ENCODE measurements around the gene PHYHD1. TPM values are rescaled to one million over a fixed set of nuclear protein-coding genes. Genes with fewer than 3 reads are reported as not detected.
A peak's percentile ranks its signal among the peaks of the same experiment; 100 is the strongest.

The PHYHD1 gene
- total RNA-seq, 2 donors from 2014 or later: 36.4 to 50.9 TPM

DNA sequence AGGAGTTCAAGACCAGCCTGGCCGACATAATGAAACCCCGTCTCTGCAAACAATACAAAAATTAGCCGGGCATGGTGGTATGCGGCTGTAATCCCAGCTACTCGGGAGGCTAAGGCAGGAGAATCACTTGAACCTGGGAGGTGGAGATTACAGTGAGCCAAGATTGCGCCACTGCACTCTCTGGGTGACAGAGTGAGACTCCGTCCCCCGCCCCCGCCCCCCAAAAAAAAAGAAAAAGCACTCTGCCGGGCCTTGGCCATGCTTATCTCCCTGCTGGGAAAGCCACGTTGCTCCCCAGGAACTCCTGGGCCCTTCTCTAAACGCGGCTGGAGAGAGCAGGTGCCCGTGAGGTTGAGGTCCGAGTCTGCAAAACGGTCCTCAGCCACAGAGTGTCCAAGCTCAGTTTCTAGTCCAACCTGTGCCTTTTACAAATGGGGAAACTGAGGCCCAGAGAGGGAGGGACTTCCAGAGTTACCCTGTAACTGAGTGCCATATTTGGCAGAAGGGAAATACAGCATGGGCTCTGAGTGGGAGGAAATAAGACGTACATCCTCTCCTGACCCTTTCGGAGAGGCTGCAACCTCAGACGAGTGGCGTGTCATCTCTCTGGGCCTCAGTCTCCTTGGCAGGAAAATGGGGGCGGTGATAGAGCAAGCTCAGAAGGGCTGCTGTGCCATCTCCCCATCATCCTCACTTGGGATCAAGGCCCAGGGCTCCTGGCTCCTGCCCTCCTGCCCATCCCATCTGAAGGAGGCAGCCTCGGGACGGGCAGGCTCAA, 6.6 kb upstream of the PHYHD1 start:
- no peaks in the 10 kb centered on the region for H3K27me3 ChIP-seq (replicated peaks; ENCODE audit: insufficient read depth)
- TF ChIP-seq, protein P1, sequence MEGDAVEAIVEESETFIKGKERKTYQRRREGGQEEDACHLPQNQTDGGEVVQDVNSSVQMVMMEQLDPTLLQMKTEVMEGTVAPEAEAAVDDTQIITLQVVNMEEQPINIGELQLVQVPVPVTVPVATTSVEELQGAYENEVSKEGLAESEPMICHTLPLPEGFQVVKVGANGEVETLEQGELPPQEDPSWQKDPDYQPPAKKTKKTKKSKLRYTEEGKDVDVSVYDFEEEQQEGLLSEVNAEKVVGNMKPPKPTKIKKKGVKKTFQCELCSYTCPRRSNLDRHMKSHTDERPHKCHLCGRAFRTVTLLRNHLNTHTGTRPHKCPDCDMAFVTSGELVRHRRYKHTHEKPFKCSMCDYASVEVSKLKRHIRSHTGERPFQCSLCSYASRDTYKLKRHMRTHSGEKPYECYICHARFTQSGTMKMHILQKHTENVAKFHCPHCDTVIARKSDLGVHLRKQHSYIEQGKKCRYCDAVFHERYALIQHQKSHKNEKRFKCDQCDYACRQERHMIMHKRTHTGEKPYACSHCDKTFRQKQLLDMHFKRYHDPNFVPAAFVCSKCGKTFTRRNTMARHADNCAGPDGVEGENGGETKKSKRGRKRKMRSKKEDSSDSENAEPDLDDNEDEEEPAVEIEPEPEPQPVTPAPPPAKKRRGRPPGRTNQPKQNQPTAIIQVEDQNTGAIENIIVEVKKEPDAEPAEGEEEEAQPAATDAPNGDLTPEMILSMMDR (IDR thresholded peaks at IDR 0.05): no peak
- no peak for TF ChIP-seq POLR2AphosphoS5 (IDR thresholded peaks at IDR 0.05)
- TF ChIP-seq POLR2A (IDR thresholded peaks at IDR 0.05): no peak
- intact Hi-C loops (cut with DNase I): no loop called here
- peaks cover 38% of the 10 kb centered on the region for H3K4me1 ChIP-seq (replicated peaks)
- 79% methylated on average over 23 of the region's 23 CpGs for WGBS
- DNase-seq (ENCODE audit: low spot score): no peak
- no peak overlapping the region for H3K4me3 ChIP-seq
- H3K9me3 ChIP-seq: no peaks in the 10 kb centered on the region
- H3K27ac ChIP-seq: peak overlapping the region; percentile 69 to 70
- H3K36me3 ChIP-seq: peaks cover 0 to 8% of the 10 kb centered on the region in 2 donors

DNA sequence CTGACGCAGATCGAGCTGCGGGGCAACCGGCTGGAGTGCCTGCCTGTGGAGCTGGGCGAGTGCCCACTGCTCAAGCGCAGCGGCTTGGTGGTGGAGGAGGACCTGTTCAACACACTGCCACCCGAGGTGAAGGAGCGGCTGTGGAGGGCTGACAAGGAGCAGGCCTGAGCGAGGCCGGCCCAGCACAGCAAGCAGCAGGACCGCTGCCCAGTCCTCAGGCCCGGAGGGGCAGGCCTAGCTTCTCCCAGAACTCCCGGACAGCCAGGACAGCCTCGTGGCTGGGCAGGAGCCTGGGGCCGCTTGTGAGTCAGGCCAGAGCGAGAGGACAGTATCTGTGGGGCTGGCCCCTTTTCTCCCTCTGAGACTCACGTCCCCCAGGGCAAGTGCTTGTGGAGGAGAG, 4.6 kb upstream of the PHYHD1 start:
- H3K36me3 ChIP-seq: no peaks in the 10 kb centered on the region
- peak overlapping the region; percentile 87 to 90 for H3K27ac ChIP-seq
- no peaks in the 10 kb centered on the region for H3K9me3 ChIP-seq
- intact Hi-C loops (cut with DNase I): no loop called here
- WGBS: 65% methylated on average over 18 of the region's 18 CpGs
- H3K4me1 ChIP-seq (replicated peaks): peaks cover 46% of the 10 kb centered on the region
- TF ChIP-seq POLR2AphosphoS5 (IDR thresholded peaks at IDR 0.05) (no peak), POLR2A (IDR thresholded peaks at IDR 0.05) (no peak)
- TF ChIP-seq, protein P1 (IDR thresholded peaks at IDR 0.05): no peak
- H3K4me3 ChIP-seq: no peak overlapping the region
- DNase-seq (ENCODE audit: low spot score): peak; percentile 42
- no peaks in the 10 kb centered on the region for H3K27me3 ChIP-seq (replicated peaks; ENCODE audit: insufficient read depth)

DNA sequence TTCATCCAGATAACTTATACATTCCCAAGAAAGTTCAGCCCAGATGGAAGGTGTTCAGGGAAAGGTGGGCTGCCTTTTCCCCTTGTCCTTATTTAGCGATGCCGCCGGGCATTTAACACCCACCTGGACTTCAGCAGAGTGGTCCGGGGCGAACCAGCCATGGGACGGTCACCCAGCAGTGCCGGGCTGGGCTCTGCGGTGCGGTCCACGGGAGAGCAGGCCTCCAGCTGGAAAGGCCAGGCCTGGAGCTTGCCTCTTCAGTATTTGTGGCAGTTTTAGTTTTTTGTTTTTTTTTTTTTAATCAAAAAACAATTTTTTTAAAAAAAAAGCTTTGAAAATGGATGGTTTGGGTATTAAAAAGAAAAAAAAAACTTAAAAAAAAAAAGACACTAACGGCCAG, 4.0 kb upstream of the PHYHD1 start:
- Histone ChIP-seq H3K4me3 (no peak overlapping the region), H3K4me1 (replicated peaks) (peaks cover 45% of the 10 kb centered on the region), H3K9me3 (no peaks in the 10 kb centered on the region), H3K36me3 (no peaks in the 10 kb centered on the region), H3K27me3 (replicated peaks; ENCODE audit: insufficient read depth) (no peaks in the 10 kb centered on the region), H3K27ac (peak overlapping the region; percentile 87 to 90)
- 73% methylated on average over 11 of the region's 11 CpGs for WGBS
- TF ChIP-seq POLR2A (IDR thresholded peaks at IDR 0.05) (no peak), POLR2AphosphoS5 (IDR thresholded peaks at IDR 0.05) (no peak)
- TF ChIP-seq, protein P1 (IDR thresholded peaks at IDR 0.05): no peak
- DNase-seq (ENCODE audit: low spot score): no peak
- intact Hi-C loops (cut with DNase I): no loop called here

DNA sequence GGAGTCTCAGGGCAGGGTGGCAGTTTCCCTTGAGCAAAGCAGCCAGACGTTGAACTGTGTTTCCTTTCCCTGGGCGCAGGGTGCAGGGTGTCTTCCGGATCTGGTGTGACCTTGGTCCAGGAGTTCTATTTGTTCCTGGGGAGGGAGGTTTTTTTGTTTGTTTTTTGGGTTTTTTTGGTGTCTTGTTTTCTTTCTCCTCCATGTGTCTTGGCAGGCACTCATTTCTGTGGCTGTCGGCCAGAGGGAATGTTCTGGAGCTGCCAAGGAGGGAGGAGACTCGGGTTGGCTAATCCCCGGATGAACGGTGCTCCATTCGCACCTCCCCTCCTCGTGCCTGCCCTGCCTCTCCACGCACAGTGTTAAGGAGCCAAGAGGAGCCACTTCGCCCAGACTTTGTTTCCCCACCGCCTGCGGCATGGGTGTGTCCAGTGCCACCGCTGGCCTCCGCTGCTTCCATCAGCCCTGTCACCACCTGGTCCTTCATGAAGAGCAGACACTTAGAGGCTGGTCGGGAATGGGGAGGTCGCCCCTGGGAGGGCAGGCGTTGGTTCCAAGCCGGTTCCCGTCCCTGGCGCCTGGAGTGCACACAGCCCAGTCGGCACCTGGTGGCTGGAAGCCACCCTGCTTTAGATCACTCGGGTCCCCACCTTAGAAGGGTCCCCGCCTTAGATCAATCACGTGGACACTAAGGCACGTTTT, 3.5 kb upstream of the PHYHD1 start:
- no peaks in the 10 kb centered on the region for H3K9me3 ChIP-seq
- peak overlapping the region; percentile 87 to 90 for H3K27ac ChIP-seq
- no peak overlapping the region for H3K4me3 ChIP-seq
- H3K4me1 ChIP-seq (replicated peaks): peaks cover 41% of the 10 kb centered on the region
- TF ChIP-seq POLR2AphosphoS5 (IDR thresholded peaks at IDR 0.05): peak; percentile 95
- TF ChIP-seq, protein P1 (IDR thresholded peaks at IDR 0.05): no peak
- TF ChIP-seq POLR2A (IDR thresholded peaks at IDR 0.05): peak; percentile 34
- intact Hi-C loops (cut with DNase I): no loop called here
- peak; percentile 89 for DNase-seq (ENCODE audit: low spot score)
- H3K27me3 ChIP-seq (replicated peaks; ENCODE audit: insufficient read depth): no peaks in the 10 kb centered on the region
- 40% methylated on average over 26 of the region's 26 CpGs for WGBS
- no peaks in the 10 kb centered on the region for H3K36me3 ChIP-seq
